HFF-Myc (cell line): ENCODE data around the gene AQP3.
"Not testable (repeated sequence)": the region's sequence is repeated elsewhere in the genome, so short reads cannot be mapped to it uniquely, and the experiment has no call there.

Experiments
- DNase-seq: peaks from one replicate; pipeline ENCODE4 v3.0.0-alpha.2; 2011; ENCODE audit warnings: low read depth; ENCODE audit errors: extremely low read depth
- H3K4me3 ChIP-seq: replicated peaks from 2 replicates; pipeline ENCODE4 v1.5.1; 2011; ENCODE audit warnings: low read depth, mild to moderate bottlenecking, control low read depth, low read length
- CTCF ChIP-seq: IDR thresholded peaks from 2 replicates; pipeline ENCODE4 v1.5.1; 2012; ENCODE audit warnings: mild to moderate bottlenecking, low read depth, low read length, control low read depth; ENCODE audit errors: missing control alignments

AQP3 gene

GRCh38 chr9:33395159-33395879 is 52.1 kb downstream of the AQP3 start:
- H3K4me3 ChIP-seq, DNase-seq: not testable (repeated sequence)

GRCh38 chr9:33393986-33394385 is 53.4 kb downstream of the AQP3 start:
- not testable (repeated sequence) for H3K4me3 ChIP-seq, DNase-seq

DNA sequence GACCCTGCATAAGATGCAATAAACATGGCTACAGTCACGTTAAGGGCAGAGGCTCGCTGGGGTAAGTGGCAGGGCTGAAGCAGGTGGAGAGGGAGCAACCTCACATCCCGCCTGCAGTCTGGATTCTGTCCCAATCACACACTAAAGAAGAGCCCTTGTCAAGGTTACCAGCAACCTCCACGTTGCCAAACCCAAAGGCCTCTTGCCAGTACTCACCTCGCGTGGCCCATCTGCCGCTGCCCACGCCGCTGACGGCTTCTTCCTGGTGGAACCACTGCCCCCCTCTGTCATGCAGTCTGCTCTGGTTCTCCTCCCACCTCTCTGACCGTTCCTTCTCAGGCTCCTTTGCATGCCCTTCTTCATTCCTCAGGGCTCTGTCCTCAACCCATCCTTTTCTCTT is 53.8 kb downstream of the AQP3 start:
- TF ChIP-seq CTCF: no peak
- H3K4me3 ChIP-seq: no peak overlapping the region
- no peak for DNase-seq

- DNase-seq, H3K4me3 ChIP-seq: not testable (repeated sequence)
Observed at GRCh38 chr9:33392591-33393021, 54.8 kb downstream of the AQP3 start.
